GM12891 (cell line): ENCODE measurements around the gene SKI.

Source experiments
- PAX5 ChIP-seq: IDR thresholded peaks from 2 replicates; pipeline ENCODE4 v1.6.1; 2011; ENCODE audit warnings: low read length, moderate library complexity, mild to moderate bottlenecking; ENCODE audit not compliant: insufficient read depth, severe bottlenecking
- POLR2A ChIP-seq: IDR thresholded peaks from 2 replicates; pipeline ENCODE4 v1.6.1; 2011; ENCODE audit warnings: low read depth, low read length, control low read depth
- POLR2AphosphoS5 ChIP-seq: IDR thresholded peaks from 2 replicates; pipeline ENCODE4 v1.6.1; 2011; ENCODE audit warnings: low read depth, low read length, control low read depth
- POU2F2 ChIP-seq: IDR thresholded peaks from 2 replicates; pipeline ENCODE4 v1.6.1; 2011; ENCODE audit warnings: low read depth, mild to moderate bottlenecking, control low read depth, low read length, moderate library complexity
- SPI1 ChIP-seq: IDR thresholded peaks from 2 replicates; pipeline ENCODE4 v1.6.1; 2011; ENCODE audit warnings: low read depth, low read length, control low read depth
- TAF1 ChIP-seq: IDR thresholded peaks from 2 replicates; pipeline ENCODE4 v1.6.1; 2011; ENCODE audit warnings: low read depth, low read length, control low read depth

GRCh38 chr1:2212532-2213491 is 15.3 kb upstream of the SKI start:
- no peak for TF ChIP-seq POLR2AphosphoS5
- TF ChIP-seq TAF1, result no peak
- no peak for TF ChIP-seq POLR2A
- TF ChIP-seq SPI1, result no peak
- TF ChIP-seq PAX5, result no peak
- no peak for TF ChIP-seq POU2F2
